H1 (cell line): ENCODE measurements around the gene MPEG1. TPM values are rescaled to one million over a fixed set of nuclear protein-coding genes. Genes with fewer than 3 reads are reported as not detected.

Experiments
- CTCF ChIA-PET: fragments of 300-600 bp; sonication (Branson Sonifier 250); formaldehyde crosslinking; loops from one replicate; lab custom pipeline; 2021; ENCODE audit not compliant: partially characterized antibody; lab: Charles Lee
- POLR2A ChIA-PET: fragments of 300-600 bp; sonication (Branson Sonifier 250); formaldehyde crosslinking; loops from one replicate; lab custom pipeline; 2021; ENCODE audit warnings: inconsistent platforms; ENCODE audit not compliant: partially characterized antibody; lab: Charles Lee
- DNase-seq, 2 experiments: peaks; one replicate each; pipeline versions ENCODE4 v3.0.0 to v3.0.0-alpha.2; 2010 to 2022; ENCODE audit warnings: low spot score in 2 of 2, low read depth in 1 of 2, mixed read lengths in 1 of 2
- FAIRE-seq: peaks from 2 replicates; lab custom pipeline; 2011; peaks lifted over from hg19 to GRCh38; lab: Jason Lieb, UNC
- H2AFZ ChIP-seq: 2 replicates; pipeline ENCODE4 v1.8.1; 2012; ENCODE audit warnings: low read length, inconsistent platforms
- H2AK5ac ChIP-seq: 2 replicates; pipeline ENCODE4 v1.6.1; 2013; ENCODE audit warnings: low read depth, low read length
- H2BK120ac ChIP-seq: replicated peaks from 2 replicates; pipeline ENCODE3; 2013; ENCODE audit warnings: low read depth, low read length, inconsistent platforms
- H2BK12ac ChIP-seq: 2 replicates; pipeline ENCODE4 v1.6.1; 2013; ENCODE audit warnings: low read depth, low read length
- H2BK15ac ChIP-seq: 2 replicates; pipeline ENCODE4 v1.6.1; 2013; ENCODE audit warnings: low read length
- H2BK20ac ChIP-seq: 2 replicates; pipeline ENCODE4 v1.6.1; 2013; ENCODE audit warnings: low read length
- H2BK5ac ChIP-seq: 2 replicates; pipeline ENCODE4 v1.6.1; 2013; ENCODE audit warnings: low read depth, low read length
- H3K14ac ChIP-seq: 2 replicates; pipeline ENCODE4 v1.6.1; 2013; ENCODE audit warnings: inconsistent platforms; ENCODE audit not compliant: insufficient read length
- H3K18ac ChIP-seq: 2 replicates; pipeline ENCODE4 v1.6.1; 2013; ENCODE audit warnings: low read length; ENCODE audit errors: extremely low read depth
- H3K23ac ChIP-seq: 2 replicates; pipeline ENCODE4 v1.6.1; 2013; ENCODE audit warnings: inconsistent platforms; ENCODE audit not compliant: insufficient read length
- H3K23me2 ChIP-seq: 2 replicates; pipeline ENCODE4 v1.6.1; 2013; ENCODE audit warnings: low read depth, low read length
- H3K27ac ChIP-seq: 2 replicates; pipeline ENCODE4 v1.6.1; 2011; ENCODE audit warnings: low read depth, low read length, inconsistent platforms
- H3K27me3 ChIP-seq, 4 experiments: replicated peaks in 1 of 4; 1 replicate in 1 of 4; 2 replicates in 3 of 4; pipeline versions ENCODE4 v1.6.1 to v1.8.1; 2011 to 2013; ENCODE audit warnings: low read length in 3 of 4, mild to moderate bottlenecking in 3 of 4, inconsistent platforms in 2 of 4, mixed read lengths in 2 of 4, moderate library complexity in 1 of 4; ENCODE audit not compliant: control insufficient read depth in 3 of 4, insufficient read depth in 3 of 4; ENCODE audit errors: extremely low read depth in 1 of 4
- H3K36me3 ChIP-seq, 4 experiments: 2 replicates each; pipeline versions ENCODE4 v1.6.1 to v1.8.1; 2011 to 2013; ENCODE audit warnings: mild to moderate bottlenecking in 4 of 4, low read length in 3 of 4, moderate library complexity in 2 of 4, control low read depth in 1 of 4, inconsistent platforms in 1 of 4; ENCODE audit not compliant: insufficient read depth in 4 of 4, control insufficient read depth in 2 of 4
- H3K4ac ChIP-seq: replicated peaks from 2 replicates; pipeline ENCODE3; 2013; ENCODE audit warnings: low read length, low read depth, mixed read lengths, inconsistent platforms; ENCODE audit not compliant: insufficient read length
- H3K4me1 ChIP-seq, 4 experiments: replicated peaks in 1 of 4; 1 replicate in 1 of 4; 2 replicates in 3 of 4; pipeline versions ENCODE4 v1.6.1 to v1.8.1; 2011 to 2013; ENCODE audit warnings: low read length in 3 of 4, inconsistent platforms in 2 of 4, mixed read lengths in 1 of 4; ENCODE audit not compliant: insufficient read depth in 4 of 4, control insufficient read depth in 3 of 4
- H3K4me2 ChIP-seq, 2 experiments: 2 replicates each; pipeline versions ENCODE4 v1.6.1 to v1.8.1; 2011 to 2013; ENCODE audit warnings: low read depth in 2 of 2, low read length in 2 of 2, control low read depth in 1 of 2, inconsistent platforms in 1 of 2, mild to moderate bottlenecking in 1 of 2; ENCODE audit not compliant: insufficient read depth in 1 of 2
- H3K4me3 ChIP-seq, 4 experiments: fragments of 200-600, 300-600 bp in 1 of 4; sonication (generic), shearing (Covaris generic), sonication (Bioruptor Twin) in 1 of 4; 2 replicates each; pipeline versions ENCODE4 v1.5.1 to v1.8.1; 2011 to 2016; ENCODE audit warnings: low read length in 4 of 4, low read depth in 3 of 4, control low read depth in 2 of 4, inconsistent platforms in 2 of 4, mild to moderate bottlenecking in 2 of 4, mixed read lengths in 1 of 4, moderate library complexity in 1 of 4; ENCODE audit not compliant: insufficient read depth in 2 of 4; ENCODE audit errors: extremely low read depth in 1 of 4
- H3K56ac ChIP-seq: replicated peaks from 2 replicates; pipeline ENCODE3; 2013; ENCODE audit warnings: low read depth, mild to moderate bottlenecking, mixed read lengths, low read length, inconsistent platforms; ENCODE audit not compliant: insufficient read length
- H3K79me1 ChIP-seq: 2 replicates; pipeline ENCODE4 v1.6.1; 2013; ENCODE audit warnings: low read depth, low read length, control low read depth
- H3K79me2 ChIP-seq, 2 experiments: 2 replicates each; pipeline versions ENCODE4 v1.6.1 to v1.8.1; 2012 to 2013; ENCODE audit warnings: low read length in 2 of 2, mild to moderate bottlenecking in 2 of 2, inconsistent platforms in 1 of 2; ENCODE audit not compliant: insufficient read depth in 2 of 2, control insufficient read depth in 1 of 2
- H3K9ac ChIP-seq, 4 experiments: replicated peaks in 1 of 4; 1 replicate in 1 of 4; 2 replicates in 3 of 4; pipeline versions ENCODE4 v1.6.1 to v1.8.1; 2011 to 2013; ENCODE audit warnings: low read depth in 3 of 4, low read length in 3 of 4, control low read depth in 2 of 4, mild to moderate bottlenecking in 2 of 4, moderate library complexity in 2 of 4, inconsistent platforms in 1 of 4; ENCODE audit errors: extremely low read depth in 1 of 4
- H3K9me3 ChIP-seq, 2 experiments: 2 replicates each; pipeline versions ENCODE4 v1.6.1 to v1.8.1; 2012 to 2013; ENCODE audit warnings: mild to moderate bottlenecking in 2 of 2, moderate library complexity in 2 of 2, control low read depth in 1 of 2, inconsistent platforms in 1 of 2, low read depth in 1 of 2, low read length in 1 of 2, mixed read lengths in 1 of 2; ENCODE audit not compliant: insufficient read depth in 2 of 2
- H4K20me1 ChIP-seq, 2 experiments: replicated peaks in 1 of 2; 2 replicates each; pipeline versions ENCODE3 to v1.8.1; 2011 to 2013; ENCODE audit warnings: inconsistent platforms in 2 of 2, low read length in 2 of 2, mild to moderate bottlenecking in 1 of 2; ENCODE audit not compliant: insufficient read depth in 2 of 2, control insufficient read depth in 1 of 2
- H4K5ac ChIP-seq: 2 replicates; pipeline ENCODE4 v1.6.1; 2013; ENCODE audit warnings: low read length, low read depth, mixed read lengths, inconsistent platforms; ENCODE audit not compliant: insufficient read length
- H4K8ac ChIP-seq: 2 replicates; pipeline ENCODE4 v1.8.0; 2013; ENCODE audit warnings: mild to moderate bottlenecking, moderate library complexity, low read length, inconsistent platforms; ENCODE audit not compliant: insufficient read depth; ENCODE audit errors: extremely low read depth
- H4K91ac ChIP-seq: replicated peaks from 2 replicates; pipeline ENCODE3; 2013; ENCODE audit warnings: low read length, mixed read lengths, inconsistent platforms; ENCODE audit not compliant: insufficient read length
- WGBS, 2 experiments: shearing (Covaris generic) in 1 of 2; methylation state at CpG; one replicate each; pipeline versions ENCODE4 v1.1.6 to v1.1.7; 2013 to 2015; ENCODE audit warnings: low lambda C conversion rate in 2 of 2, mixed read lengths in 2 of 2, inconsistent platforms in 1 of 2, low coverage in 1 of 2, missing lambda C conversion rate in 1 of 2; ENCODE audit not compliant: insufficient replicate concordance in 2 of 2, insufficient coverage in 1 of 2, insufficient read length in 1 of 2; ENCODE audit errors: extremely low coverage in 1 of 2, missing lambda C conversion rate in 1 of 2; 5-methylcytosine and 5-hydroxymethylcytosine counted together
- polyA plus RNA-seq, 7 experiments: library from polyadenylated mRNA; depleted of rRNA in 3 of 7; stranded (reverse) in 5 of 7; unstranded in 2 of 7; fragments of >200 nt in 5 of 7; fragments of 200-250 nt in 2 of 7; gene quantifications; 1 replicate in 5 of 7; 2 replicates in 1 of 7; 4 replicates in 1 of 7; pipeline versions ENCODE4 v1.2.1 to v1.2.3, GENCODE V29; 2011 to 2013; ENCODE audit warnings: missing spikeins in 2 of 7, mixed read lengths in 2 of 7
- total RNA-seq: library from RNA; stranded (reverse); fragmentation: NEBNext Ultra II Directional; extraction: Animal tissue kit (Norgen Biotek cat#: 25700); gene quantifications from 2 replicates; pipeline ENCODE4 v1.2.1, GENCODE V29; 2021

Gene MPEG1
- total and polyA plus RNA-seq, 2 of the 8 experiments (the other 6 are each of a cell fraction or from before 2014, with no cell fraction given), result not detected

GRCh38 chr11:59199546-59200422 lies 12.9 kb downstream of the MPEG1 start:
- no peak overlapping the region for H4K8ac ChIP-seq
- DNase-seq (no peak), FAIRE-seq (no peak)
- no peak overlapping the region for H3K23ac ChIP-seq
- CTCF ChIA-PET, result interaction anchor here (0.7 to 8.2 kb wide), 14 partner anchors 13 to 326 kb away, joined by 3 to 141 read pairs (median 4); partner anchors contain the start of gene DTX4
- no peak overlapping the region for H3K14ac ChIP-seq
- no peaks in the 10 kb centered on the region; a peak in 1 of 7 replicates for H3K4me1 ChIP-seq
- POLR2A ChIA-PET, result no interaction called here
- H3K23me2 ChIP-seq, result no peaks in the 10 kb centered on the region
- no peak overlapping the region for H2AK5ac ChIP-seq
- no peak overlapping the region for H3K56ac ChIP-seq
- no peaks in the 10 kb centered on the region for H3K79me2 ChIP-seq
- H2BK5ac ChIP-seq, result no peak overlapping the region; the same call in 1 of the 2 replicates
- 93% methylated on average over 14 of the region's 14 CpGs; no CpG with 5 or more reads in 1 of the 2 experiments for WGBS, 2 experiments
- H3K79me1 ChIP-seq, result no peaks in the 10 kb centered on the region
- no peak overlapping the region for H2BK20ac ChIP-seq
- H3K4ac ChIP-seq, result no peak overlapping the region
- no peak overlapping the region for H3K4me2 ChIP-seq
- no peak overlapping the region for H2BK120ac ChIP-seq
- H4K20me1 ChIP-seq, result no peaks in the 10 kb centered on the region
- no peak overlapping the region for H2BK12ac ChIP-seq
- no peak overlapping the region for H4K5ac ChIP-seq
- H3K9ac ChIP-seq, result no peak overlapping the region
- H3K18ac ChIP-seq, result no peak overlapping the region
- no peak overlapping the region for H4K91ac ChIP-seq
- no peak overlapping the region for H2AFZ ChIP-seq
- H3K4me3 ChIP-seq, result no peak overlapping the region
- no peak overlapping the region for H3K27ac ChIP-seq
- H3K36me3 ChIP-seq, result peaks cover 6 to 43% (median 28%) of the 10 kb centered on the region in 4 experiments; a peak in 7 of 8 replicates
- no peak overlapping the region for H2BK15ac ChIP-seq
- peaks cover 4 to 10% of the 10 kb centered on the region in 2 experiments; a peak in 3 of 4 replicates for H3K9me3 ChIP-seq
- no peaks in the 10 kb centered on the region for H3K27me3 ChIP-seq
